ENCODE measurements around the gene ADAMTSL4.

Gene ADAMTSL4

DNA sequence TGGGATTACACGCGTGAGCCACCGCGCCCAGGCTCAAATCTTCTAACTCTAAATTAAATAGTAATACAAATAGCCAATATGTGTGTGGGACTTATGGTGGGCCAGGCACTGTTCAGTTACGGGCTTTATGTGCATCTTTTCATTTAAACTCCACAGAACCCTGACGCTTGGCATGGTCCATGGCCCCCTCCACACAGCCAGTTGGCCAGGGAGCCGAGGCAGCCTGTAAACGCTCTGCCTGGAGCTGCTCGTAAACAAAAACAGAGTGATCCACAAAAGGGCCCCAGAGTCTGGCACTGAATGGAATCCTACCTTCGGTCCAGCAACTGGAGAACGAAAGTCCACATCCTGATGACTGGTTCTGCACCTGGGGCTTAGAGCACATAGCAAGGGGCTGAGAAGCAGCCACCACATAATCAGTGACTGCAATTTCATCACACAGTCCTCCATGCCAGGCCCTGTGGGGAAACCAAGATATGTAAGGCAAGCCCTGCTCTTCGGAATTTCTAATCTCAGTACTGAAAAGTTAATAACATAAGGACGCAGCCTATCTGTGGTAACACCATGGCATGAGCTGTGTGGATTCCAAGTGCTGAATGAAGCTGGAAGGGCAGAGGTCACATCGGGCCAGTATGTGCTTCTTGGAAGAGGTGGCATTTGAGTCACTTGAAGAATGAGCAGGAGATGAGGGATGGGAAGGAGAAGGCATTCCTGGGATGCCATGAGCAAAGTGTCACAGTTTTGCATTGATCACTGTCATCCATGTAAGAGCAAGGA lies 13.5 kb upstream of the ADAMTSL4 start:
- DNase-seq = no peak

DNA sequence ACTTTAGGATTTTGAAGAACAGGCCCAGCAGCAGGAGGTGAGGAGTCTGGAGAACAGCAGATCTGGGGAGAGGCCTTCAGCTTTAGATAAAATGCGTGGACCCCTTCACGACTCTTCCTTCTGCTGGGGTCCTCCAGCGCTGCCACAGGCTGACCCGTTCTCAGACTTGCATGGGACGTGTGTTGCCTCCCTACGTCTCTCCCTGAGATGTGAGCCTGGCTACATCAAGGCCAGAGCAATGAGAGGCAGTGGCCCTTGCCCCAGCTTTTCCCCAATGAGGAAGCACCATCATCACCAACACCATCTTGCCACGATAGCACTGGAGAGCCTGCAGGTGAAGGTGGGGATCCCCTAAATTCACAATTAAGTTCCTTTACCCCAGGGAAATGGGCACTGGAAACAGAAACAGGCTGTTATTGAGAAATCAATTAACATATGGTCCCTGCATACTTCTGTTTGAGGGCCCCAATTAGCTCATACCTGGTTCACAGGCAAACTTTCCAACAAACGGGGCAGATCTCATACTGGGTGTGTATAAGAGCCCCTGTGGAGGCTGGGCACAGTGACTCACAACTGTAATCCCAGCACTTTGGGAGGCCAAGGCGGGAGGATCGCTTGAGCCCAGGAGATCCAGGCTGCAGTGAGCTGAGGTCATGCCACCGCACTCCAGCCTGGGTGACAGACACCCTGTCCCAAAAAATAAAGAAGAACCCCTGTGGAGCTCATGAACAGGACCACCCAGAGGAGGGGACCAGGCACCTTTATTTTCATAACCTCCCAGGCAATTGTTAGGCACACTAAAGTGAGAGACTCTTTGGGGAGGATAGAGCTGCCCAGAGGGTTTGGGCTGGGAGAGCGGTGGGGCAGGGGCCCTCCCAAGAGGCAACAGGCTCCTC lies 12.1 kb upstream of the ADAMTSL4 start:
- DNase-seq = no peak

DNA sequence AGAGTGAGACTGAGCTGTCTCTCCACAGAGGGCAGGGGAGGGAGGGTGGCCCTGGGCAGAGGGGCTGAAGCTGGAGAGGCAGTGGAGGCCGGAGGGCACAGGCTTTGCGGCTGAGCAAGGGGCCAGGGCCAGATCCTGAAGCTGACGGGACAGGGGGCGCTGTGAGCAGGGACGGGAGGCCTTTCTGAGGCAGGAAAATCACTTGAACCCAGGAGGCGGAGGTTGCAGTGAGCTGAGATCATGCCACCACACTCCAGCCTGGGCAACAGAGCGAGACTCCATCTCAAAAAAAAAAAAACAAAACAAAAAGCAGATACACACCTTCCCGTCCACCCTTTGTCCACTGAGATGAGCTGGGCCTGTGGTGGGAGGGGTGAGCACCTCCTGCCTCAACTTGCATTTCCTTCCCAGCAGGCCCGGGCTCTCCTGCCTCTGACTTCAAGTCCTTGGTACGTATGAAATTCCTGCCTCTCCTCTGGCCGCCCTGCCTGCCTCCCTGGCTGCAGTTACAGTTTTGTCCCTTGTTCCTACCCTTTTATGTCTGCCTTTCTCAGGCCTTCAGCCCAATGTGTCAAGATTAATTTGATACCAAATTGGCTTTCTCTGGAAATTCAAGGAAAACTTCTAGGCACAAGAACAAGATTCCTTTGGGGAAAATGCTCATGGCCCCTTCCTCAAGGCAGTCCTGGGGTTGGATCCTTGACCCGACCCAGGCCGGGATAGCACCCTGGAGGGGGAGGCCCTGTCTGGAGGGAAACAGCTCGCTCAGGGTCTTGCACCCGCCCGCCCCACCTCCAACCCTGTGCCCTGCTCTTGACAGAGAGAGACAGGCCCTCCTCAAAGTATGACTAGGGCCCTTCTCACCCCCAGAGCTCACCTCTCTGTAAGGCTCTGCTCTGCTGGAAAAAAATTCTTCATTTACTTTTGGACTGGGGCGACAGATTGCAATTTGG lies 11.2 kb upstream of the ADAMTSL4 start:
- no peak for DNase-seq

DNA sequence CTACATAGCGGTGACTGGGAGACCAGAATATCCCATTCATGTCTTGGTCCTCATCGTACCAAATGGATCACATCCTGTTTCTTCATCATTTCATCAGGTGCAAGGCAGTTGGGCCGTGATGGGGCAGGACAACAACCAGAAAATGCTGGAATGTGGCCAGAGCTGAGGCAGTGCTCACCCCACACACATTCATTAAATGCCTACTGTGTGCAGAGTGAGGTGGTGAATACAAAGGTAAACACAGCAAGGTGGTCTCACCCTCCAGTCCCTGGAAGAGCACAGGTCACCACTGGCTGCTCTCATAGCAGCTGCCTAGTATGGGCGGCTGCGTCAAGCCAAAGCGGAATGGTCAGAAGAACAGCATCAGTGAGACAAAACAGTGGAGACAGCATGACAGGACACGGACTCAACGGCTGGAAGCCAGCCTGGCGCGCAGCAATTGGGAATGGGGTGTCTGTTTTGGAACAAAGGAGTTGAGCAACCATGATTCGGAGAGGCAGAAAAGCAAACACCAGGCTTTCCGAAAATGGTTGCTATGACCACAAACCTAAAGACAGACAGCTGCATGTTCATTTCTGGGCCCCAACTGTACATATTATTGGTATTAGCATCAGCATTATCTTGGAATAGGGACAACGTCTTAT lies 5.6 kb upstream of the ADAMTSL4 start:
- DNase-seq = no peak

DNA sequence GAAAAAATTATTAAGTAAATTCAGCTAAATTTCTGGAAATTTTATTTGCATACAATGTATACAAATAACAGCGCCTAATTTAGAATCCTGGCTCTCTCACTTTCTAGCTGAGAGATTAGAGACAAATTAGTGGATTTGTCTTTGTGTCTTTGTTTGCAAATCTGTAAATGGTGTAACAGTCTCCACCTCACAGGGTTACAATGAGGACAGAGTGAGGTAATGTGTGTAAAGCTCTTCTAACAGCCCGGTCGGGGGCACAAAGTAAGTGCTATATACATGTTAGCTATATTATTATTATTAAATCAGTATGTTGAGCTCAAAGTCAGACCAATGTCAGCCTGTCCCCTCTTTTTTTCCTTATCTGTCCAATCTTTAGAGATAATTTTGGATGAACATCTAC lies 5.0 kb upstream of the ADAMTSL4 start:
- DNase-seq = no peak

DNA sequence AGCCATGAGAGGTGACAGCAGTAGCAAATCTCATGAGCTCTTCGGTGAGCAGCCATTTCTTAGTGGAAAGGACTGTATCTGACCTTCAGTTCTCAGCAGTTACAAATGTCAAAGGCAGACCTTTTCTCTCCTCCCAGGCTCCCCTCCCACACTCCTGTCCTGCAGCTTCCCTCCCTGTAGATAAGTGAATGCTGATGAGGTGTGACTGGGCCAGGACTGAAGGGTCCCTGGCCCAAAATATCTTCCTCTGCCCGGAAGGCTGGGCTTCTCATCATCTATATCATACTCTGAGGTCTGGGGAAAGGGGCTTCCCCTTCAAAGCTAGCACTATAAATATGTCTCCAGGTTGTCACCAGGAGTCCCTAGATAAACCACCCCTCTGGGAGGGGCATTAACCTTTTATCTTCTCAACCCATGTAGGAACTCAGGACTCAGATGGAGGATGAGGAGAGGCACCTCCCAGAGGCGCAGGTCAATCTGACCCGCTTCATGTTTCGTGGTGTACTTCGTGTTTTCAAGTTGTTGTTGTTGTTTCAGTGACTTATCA lies 3.6 kb upstream of the ADAMTSL4 start:
- no peak for DNase-seq

DNA sequence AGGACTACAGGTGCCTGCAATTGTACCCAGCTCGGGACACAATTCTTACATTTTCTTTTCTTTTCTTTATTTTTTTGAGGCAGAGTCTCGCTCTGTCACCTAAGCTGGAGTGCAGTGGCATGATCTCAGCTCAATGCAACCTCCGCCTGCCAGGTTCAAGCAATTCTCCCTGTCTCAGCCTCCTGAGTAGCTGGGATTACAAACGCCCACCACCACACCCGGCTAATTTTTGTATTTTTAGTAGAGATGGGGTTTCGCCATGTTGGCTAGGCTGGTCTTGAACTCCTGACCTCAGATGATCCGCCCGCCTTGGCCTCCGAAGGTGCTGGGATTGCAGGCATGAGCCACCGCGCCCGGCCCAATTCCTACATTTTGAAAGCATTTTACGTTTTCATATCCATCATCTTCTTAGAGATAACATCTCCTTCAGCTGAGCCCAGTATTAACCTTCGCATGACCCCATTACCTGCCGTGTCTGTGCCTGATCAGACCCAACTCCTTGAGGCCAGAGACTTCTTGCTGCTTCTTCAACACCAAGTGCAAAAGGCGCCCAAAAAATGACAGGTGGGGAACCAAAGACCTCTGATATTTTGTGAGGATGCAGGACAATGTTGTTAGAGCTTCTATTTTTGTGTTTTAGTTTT lies 2.8 kb upstream of the ADAMTSL4 start:
- no peak for DNase-seq

DNA sequence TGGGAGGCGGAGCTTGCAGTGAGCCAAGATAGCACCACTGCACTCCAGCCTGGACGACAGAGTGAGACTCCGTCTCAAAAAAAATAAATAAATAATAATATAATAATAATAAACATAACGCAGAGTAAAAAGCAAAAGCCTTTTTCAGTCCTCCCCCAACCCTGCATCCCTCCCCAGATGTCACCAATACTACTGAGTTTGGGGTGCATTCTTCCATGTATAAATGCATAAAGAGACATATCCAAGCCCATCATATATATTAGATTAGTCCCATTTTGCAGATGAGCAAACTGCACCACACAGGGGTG lies 930 bp upstream of the ADAMTSL4 start:
- DNase-seq = no peak

DNA sequence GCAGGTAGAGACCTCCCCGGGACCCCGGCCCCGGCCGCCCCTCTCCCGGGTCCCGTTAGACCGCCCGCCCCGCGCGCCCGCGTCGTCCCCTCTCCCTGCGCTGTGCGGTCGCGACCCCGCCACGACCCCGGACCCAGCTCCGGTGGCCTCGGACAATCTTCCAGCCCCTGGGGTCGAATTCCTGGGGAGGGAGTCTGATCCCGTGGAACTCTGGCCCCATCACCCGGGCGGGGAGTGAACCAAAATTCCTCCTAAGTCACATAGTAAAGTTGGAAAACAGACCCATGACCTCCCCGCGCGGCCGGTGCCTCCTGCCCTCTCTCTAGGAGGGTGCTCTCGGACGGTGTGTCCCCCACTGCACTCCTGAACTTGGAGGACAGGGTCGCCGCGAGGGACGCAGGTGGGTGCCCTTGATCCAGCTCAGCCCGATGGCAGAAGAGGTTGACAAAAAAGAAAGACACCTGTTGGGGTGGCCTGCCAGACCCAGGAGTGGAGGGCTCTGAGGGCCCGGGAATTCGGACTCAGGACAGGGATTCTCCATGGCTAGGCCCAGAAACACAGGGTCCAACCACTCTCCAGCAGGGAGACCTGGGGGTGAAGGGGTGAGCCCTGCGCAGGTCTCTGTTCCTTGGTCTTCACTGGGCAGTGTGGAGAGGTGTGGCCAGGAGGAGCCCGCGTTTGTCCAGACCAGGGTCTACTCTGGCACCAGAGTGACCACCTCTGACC lies 451 bp downstream of the ADAMTSL4 start:
- DNase-seq = no peak

DNA sequence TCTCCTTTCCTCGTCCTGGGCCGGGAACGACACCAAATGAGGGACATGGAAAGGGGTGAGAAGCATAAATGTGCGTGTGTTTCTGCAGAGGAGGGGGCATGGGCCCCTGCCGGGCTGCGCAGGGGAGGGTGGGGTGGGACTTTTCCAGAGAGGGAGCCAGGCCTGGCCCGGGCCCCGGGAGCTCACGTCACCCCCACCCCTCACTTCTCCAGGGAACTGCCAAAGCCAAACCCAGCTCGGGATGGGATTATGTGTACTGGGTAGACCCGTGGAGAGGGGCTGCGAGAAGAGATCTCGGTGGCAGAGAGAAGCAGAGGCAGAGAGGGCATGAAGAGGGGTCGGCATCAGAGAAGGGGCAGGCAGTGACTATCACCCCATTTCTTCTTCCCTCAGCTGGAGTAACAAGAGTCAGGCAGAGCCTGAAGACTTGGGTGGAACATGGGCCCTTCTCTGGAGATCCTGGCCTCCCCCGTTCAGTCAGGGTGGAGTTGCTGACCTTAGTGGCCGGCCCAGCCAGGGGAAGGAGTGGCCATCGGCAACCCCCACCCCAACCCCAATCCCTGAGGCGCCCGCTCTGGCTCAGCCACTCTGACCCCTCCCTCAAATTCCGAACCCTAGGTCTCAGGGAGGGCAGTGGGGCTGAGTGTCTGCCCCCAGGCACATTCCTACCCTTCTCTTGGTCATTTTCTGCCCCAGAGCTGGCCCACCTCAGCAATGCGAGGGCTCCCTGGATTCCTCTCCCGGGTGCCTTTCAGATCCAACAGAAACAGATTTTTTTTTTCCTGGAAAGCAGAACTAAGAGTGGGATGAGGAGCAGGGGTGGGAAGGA lies 1.2 kb downstream of the ADAMTSL4 start:
- DNase-seq = no peak

DNA sequence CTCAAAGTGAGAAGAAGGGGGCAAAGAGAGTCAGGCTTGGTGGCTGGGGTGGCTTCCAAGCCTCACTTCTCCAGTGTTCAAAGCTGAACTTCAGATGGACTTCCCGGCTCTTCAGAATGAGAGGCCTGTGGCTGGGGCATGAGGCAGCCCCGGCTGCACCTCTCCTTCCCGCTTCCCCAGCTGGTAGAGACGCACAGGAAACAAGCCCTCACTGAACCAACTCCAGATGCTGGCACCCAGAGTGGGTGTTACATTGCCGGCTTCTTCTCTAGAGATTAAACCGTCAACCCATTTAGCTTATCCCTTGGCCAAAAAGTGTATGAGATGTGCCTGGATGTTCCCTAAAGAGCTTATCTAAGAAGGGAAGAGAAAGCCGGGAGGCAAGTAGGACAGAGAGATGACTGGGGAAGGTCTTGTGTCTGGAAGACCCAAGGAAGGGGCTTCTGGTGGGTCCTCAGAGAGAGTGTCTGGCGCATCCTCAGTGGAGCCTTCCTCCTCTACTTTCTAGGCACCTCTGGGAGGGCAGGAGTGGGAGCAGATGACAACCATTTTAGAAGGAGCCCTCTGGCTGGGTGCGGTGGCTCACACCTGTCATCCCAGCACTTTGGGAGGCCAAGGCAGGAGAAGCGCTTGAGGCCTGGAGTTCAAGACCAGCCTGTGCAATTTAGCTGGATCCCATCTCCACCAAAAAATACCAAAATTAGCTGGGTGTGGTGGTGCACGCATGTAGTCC lies 2.0 kb downstream of the ADAMTSL4 start:
- peak; percentile 16 for DNase-seq

DNA sequence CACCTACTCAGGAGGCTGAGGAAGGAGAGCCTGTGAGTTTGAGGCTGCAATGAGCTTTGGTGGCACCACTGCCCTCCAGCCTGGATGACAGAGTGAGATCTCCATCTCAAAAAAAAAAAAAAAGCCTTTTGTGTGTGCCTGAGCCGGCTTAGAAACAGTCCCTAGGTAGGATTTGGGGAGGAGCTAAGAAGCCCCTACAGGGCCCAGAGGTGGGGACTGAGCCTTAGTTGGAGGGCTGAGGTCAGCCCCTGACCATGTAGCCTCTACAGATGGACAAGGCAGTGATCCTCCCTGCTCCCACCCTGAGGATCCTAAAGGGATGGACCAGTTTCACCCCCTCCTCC lies 2.5 kb downstream of the ADAMTSL4 start:
- peak; percentile 13 for DNase-seq

DNA sequence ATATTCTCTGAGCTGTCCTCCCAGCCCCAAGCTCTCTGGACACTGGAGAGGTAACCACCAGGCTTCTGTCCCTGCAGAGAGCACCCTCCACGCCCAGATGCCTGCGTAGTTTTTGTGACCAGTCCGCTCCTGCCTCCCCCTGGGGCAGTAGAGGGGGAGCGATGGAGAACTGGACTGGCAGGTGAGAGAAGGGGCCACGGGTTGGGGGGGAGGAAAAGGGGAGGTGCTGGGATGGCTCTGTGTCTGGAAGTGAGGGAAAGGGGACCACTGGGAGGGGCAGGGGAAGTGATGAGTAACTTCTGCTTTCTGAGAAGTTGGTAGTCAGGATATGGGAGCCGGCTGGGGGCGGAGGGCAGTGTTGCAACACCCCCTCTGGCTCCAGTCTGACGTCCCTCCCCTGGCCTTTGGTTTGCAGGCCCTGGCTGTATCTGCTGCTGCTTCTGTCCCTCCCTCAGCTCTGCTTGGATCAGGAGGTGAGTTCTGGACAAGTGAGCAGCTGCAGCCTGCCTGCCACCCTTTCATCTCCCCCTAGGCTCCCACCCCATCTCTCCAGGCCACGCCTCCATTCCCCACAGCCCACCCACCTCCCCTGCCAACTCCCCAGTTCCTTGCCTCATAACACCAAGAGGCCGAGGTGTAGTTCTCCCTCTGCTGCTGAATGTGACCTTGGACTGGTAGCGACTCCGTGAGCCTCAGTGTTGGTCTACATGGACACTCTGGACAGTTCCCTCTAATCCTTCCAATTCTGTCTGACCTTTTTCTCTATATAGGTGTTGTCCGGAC lies 3.1 kb downstream of the ADAMTSL4 start:
- DNase-seq = peak; percentile 40

DNA sequence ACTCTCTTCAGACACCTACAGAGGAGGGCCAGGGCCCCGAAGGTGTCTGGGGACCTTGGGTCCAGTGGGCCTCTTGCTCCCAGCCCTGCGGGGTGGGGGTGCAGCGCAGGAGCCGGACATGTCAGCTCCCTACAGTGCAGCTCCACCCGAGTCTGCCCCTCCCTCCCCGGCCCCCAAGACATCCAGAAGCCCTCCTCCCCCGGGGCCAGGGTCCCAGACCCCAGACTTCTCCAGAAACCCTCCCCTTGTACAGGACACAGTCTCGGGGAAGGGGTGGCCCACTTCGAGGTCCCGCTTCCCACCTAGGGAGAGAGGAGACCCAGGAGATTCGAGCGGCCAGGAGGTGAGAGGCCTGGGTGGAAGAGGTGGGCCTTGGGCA lies 3.7 kb downstream of the ADAMTSL4 start:
- DNase-seq = no peak

DNA sequence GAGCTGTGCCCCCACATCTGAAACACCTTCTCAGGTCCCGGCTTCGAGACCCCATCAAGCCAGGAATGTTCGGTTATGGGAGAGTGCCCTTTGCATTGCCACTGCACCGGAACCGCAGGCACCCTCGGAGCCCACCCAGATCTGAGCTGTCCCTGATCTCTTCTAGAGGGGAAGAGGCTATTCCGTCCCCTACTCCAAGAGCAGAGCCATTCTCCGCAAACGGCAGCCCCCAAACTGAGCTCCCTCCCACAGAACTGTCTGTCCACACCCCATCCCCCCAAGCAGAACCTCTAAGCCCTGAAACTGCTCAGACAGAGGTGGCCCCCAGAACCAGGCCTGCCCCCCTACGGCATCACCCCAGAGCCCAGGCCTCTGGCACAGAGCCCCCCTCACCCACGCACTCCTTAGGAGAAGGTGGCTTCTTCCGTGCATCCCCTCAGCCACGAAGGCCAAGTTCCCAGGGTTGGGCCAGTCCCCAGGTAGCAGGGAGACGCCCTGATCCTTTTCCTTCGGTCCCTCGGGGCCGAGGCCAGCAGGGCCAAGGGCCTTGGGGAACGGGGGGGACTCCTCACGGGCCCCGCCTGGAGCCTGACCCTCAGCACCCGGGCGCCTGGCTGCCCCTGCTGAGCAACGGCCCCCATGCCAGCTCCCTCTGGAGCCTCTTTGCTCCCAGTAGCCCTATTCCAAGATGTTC lies 4.3 kb downstream of the ADAMTSL4 start:
- DNase-seq = no peak

DNA sequence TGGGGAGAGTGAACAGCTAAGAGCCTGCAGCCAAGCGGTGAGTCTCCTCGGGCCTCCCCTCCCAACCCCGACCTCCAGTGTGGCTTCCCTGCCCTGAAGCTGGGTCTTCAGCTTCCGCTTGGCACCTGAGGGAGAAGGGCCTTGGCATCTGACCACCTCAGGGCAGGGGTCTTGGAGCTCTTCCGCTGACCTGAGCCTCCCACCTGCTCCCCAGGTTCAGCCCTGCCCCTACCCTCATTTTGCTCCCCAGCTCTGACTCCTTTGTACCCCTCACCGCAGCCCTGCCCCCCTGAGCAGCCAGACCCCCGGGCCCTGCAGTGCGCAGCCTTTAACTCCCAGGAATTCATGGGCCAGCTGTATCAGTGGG lies 4.9 kb downstream of the ADAMTSL4 start:
- no peak for DNase-seq

DNA sequence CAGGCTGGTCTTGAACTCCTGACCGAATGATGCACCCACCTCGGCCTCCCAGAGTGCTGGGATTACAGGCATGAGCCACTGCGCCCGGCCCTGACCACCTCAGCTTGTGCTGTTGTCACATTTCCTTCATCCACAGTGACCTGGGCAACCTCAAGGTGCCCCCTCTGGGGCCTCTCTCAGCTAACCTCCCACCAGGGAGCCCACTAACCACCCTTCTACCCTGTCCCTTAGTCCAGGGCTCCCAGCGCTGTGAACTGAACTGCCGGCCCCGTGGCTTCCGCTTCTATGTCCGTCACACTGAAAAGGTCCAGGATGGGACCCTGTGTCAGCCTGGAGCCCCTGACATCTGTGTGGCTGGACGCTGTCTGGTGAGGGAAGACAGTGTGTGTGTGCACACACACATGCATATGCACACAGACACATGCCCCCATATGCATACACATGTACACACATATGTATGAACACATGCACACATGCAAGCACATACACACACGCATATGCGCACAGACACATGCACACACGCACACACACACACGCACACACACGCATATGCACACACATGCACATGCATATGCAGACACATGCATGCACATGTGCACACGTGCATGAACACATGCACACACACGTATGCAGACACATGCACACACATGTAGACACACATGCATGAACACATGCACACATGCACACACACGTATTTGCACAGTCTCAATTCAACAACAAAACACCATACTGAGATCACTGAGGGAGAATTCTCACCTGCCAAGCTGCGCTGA lies 6.2 kb downstream of the ADAMTSL4 start:
- DNase-seq = no peak

Data from CD4-positive, alpha-beta T cell treated with Interleukin-12 subunit alpha and Interleukin-12 subunit beta, for 1 hour (primary cell).